HepG2 (cell line): ENCODE measurements around the gene LOC128125822.

ENCODE experiments used
- ATAC-seq: fragments of 200-7000 bp; cut with Tn5 transposase; 3 replicates; pipeline ENCODE4 v1.9.1; 2020; ENCODE audit warnings: mild to moderate bottlenecking, moderate library complexity
- BruUV-seq: library from RNA; stranded (reverse); fragments of 400-500 nt; replicated peaks from 2 replicates; lab custom pipeline; 2021; lab: Mats Ljungman, UMichigan
- CTCF ChIA-PET: fragments of 300-600 bp; formaldehyde crosslinking; extraction: SDS; loops from one replicate; lab custom pipeline; 2021; ENCODE audit warnings: low total read pairs, inconsistent platforms, low intra/inter-chr PET ratio; lab: Yijun Ruan, JAX
- POLR2A ChIA-PET: fragments of 350-600 bp; sonication (Branson Sonifier 250); formaldehyde crosslinking; loops from one replicate; lab custom pipeline; 2020; ENCODE audit warnings: antibody characterized with exemption, inconsistent platforms; lab: Yijun Ruan, JAX
- DNase-seq: peaks from one replicate; pipeline ENCODE4 v3.0.0-alpha.2; 2015; ENCODE audit warnings: low spot score
- FAIRE-seq: peaks from 3 replicates; lab custom pipeline; 2011; peaks lifted over from hg19 to GRCh38; lab: Jason Lieb, UNC
- H2AFZ ChIP-seq: one replicate; pipeline ENCODE4 v1.6.1; 2011; ENCODE audit warnings: low read length, inconsistent platforms
- H3K27ac ChIP-seq: fragments of 300-600 bp; 3 replicates; pipeline ENCODE4 v1.8.0; 2011; ENCODE audit warnings: mixed run types, mild to moderate bottlenecking, mixed read lengths, low read length, inconsistent platforms; ENCODE audit not compliant: insufficient read depth; ENCODE audit errors: extremely low read length
- H3K27me3 ChIP-seq, 2 experiments: fragments of 200-600 bp in 1 of 2; 2 replicates in 1 of 2; 3 replicates in 1 of 2; pipeline versions ENCODE4 v1.6.0 to v1.8.0; 2011; ENCODE audit warnings: low read length in 2 of 2, mild to moderate bottlenecking in 2 of 2, moderate library complexity in 2 of 2, inconsistent platforms in 1 of 2; ENCODE audit not compliant: insufficient read depth in 2 of 2, control insufficient read depth in 1 of 2
- H3K36me3 ChIP-seq, 2 experiments: fragments of 200-600 bp in 1 of 2; replicated peaks in 1 of 2; 2 replicates in 1 of 2; 3 replicates in 1 of 2; pipeline versions ENCODE4 v1.5.1 to v1.8.0; 2011; ENCODE audit warnings: low read length in 2 of 2, inconsistent platforms in 1 of 2; ENCODE audit not compliant: insufficient read depth in 2 of 2, control insufficient read depth in 1 of 2
- H3K4me1 ChIP-seq: 2 replicates; pipeline ENCODE4 v1.5.1; 2012; ENCODE audit warnings: low read length, inconsistent platforms; ENCODE audit not compliant: insufficient read depth
- H3K4me2 ChIP-seq: 2 replicates; pipeline ENCODE4 v1.6.0; 2011; ENCODE audit warnings: low read depth, low read length, inconsistent platforms
- H3K4me3 ChIP-seq, 3 experiments: fragments of 200-600 bp in 1 of 3; sonication (generic), shearing (Covaris generic) in 1 of 3; replicated peaks in 1 of 3; 2 replicates each; pipeline ENCODE4 v1.5.1; 2011 to 2016; ENCODE audit warnings: low read length in 3 of 3, inconsistent platforms in 2 of 3, low read depth in 2 of 3, mild to moderate bottlenecking in 2 of 3, control low read depth in 1 of 3, mixed read lengths in 1 of 3; ENCODE audit not compliant: insufficient read depth in 1 of 3
- H3K79me2 ChIP-seq: one replicate; pipeline ENCODE4 v1.6.1; 2011; ENCODE audit warnings: low read length, inconsistent platforms; ENCODE audit not compliant: insufficient read depth
- H3K9ac ChIP-seq: 2 replicates; pipeline ENCODE4 v1.6.0; 2011; ENCODE audit warnings: mild to moderate bottlenecking, low read depth, low read length, inconsistent platforms; ENCODE audit not compliant: insufficient read depth
- H3K9me3 ChIP-seq: 2 replicates; pipeline ENCODE4 v1.5.1; 2012; ENCODE audit warnings: mild to moderate bottlenecking, low read length
- H4K20me1 ChIP-seq: 2 replicates; pipeline ENCODE4 v1.6.0; 2011; ENCODE audit warnings: inconsistent platforms, mild to moderate bottlenecking, low read length, moderate library complexity; ENCODE audit not compliant: insufficient read depth
- GLI4 ChIP-seq: sonication (generic); formaldehyde crosslinking; IDR thresholded peaks from 2 replicates; pipeline ENCODE4 v1.5.1; 2020; ENCODE audit warnings: missing genetic modification reagents, mild to moderate bottlenecking, moderate library complexity, borderline replicate concordance
- HIVEP1 ChIP-seq: sonication (generic); formaldehyde crosslinking; IDR thresholded peaks from 2 replicates; pipeline ENCODE4 v1.4.0; 2020; ENCODE audit warnings: mild to moderate bottlenecking, missing genetic modification reagents
- MAF1 ChIP-seq: sonication (generic); formaldehyde crosslinking; IDR thresholded peaks from 2 replicates; pipeline ENCODE4 v1.5.0; 2020; ENCODE audit warnings: missing genetic modification reagents, borderline replicate concordance
- MAFG ChIP-seq: sonication (generic); formaldehyde crosslinking; IDR thresholded peaks from 2 replicates; pipeline ENCODE4 v1.5.1; 2020; ENCODE audit warnings: mild to moderate bottlenecking, missing genetic modification reagents
- MYC ChIP-seq: sonication (generic); formaldehyde crosslinking; IDR thresholded peaks from 2 replicates; pipeline ENCODE4 v1.9.0; 2021; ENCODE audit warnings: missing genetic modification reagents, borderline replicate concordance
- NFIC ChIP-seq: IDR thresholded peaks from 2 replicates; pipeline ENCODE4 v1.6.1; 2012; ENCODE audit warnings: mild to moderate bottlenecking, low read length, inconsistent platforms
- PAF1 ChIP-seq: IDR thresholded peaks from 2 replicates; pipeline ENCODE4 v1.6.1; 2016; ENCODE audit warnings: missing genetic modification reagents, missing compliant biosample characterization
- PHB2 ChIP-seq: fragments of 450-650 bp; IDR thresholded peaks from 2 replicates; pipeline ENCODE4 v1.6.1; 2018; ENCODE audit not compliant: partially characterized antibody
- RAD51 ChIP-seq: fragments of 450-650 bp; IDR thresholded peaks from 2 replicates; pipeline ENCODE4 v1.6.1; 2016; ENCODE audit warnings: borderline replicate concordance
- SAP130 ChIP-seq: IDR thresholded peaks from 2 replicates; pipeline ENCODE4 v1.6.1; 2016; ENCODE audit warnings: low read depth
- U2AF1 ChIP-seq: fragments of 200-400 bp; formaldehyde crosslinking; optimal IDR thresholded peaks from 2 replicates; pipeline ENCODE3; 2017; ENCODE audit warnings: mild to moderate bottlenecking, low read depth, low read length
- ZIK1 ChIP-seq: sonication (generic); formaldehyde crosslinking; IDR thresholded peaks from 2 replicates; pipeline ENCODE4 v1.5.0; 2020; ENCODE audit warnings: mild to moderate bottlenecking, low read depth, missing genetic modification reagents, borderline replicate concordance
- ZNF101 ChIP-seq: sonication (generic); formaldehyde crosslinking; IDR thresholded peaks from 2 replicates; pipeline ENCODE4 v1.4.0; 2020; ENCODE audit warnings: mild to moderate bottlenecking, low read depth, missing genetic modification reagents, borderline replicate concordance
- ZNF207 ChIP-seq: fragments of 450-650 bp; IDR thresholded peaks from 2 replicates; pipeline ENCODE4 v1.6.1; 2016; ENCODE audit warnings: antibody characterized with exemption, borderline replicate concordance
- ZNF3 ChIP-seq: IDR thresholded peaks from 2 replicates; pipeline ENCODE4 v1.7.0; 2017; ENCODE audit warnings: inconsistent platforms
- ZNF510 ChIP-seq: sonication (generic); formaldehyde crosslinking; IDR thresholded peaks from 2 replicates; pipeline ENCODE4 v1.4.0; 2020; ENCODE audit warnings: low read depth, mild to moderate bottlenecking, missing genetic modification reagents
- ZNF605 ChIP-seq: sonication (generic); formaldehyde crosslinking; IDR thresholded peaks from 2 replicates; pipeline ENCODE4 v1.8.0; 2022; ENCODE audit warnings: mild to moderate bottlenecking, missing genetic modification reagents
- ZNF766 ChIP-seq: sonication (generic); formaldehyde crosslinking; IDR thresholded peaks from 2 replicates; pipeline ENCODE4 v1.5.0; 2020; ENCODE audit warnings: missing genetic modification reagents, borderline replicate concordance
- ZSCAN30 ChIP-seq: sonication (generic); formaldehyde crosslinking; IDR thresholded peaks from 2 replicates; pipeline ENCODE4 v1.5.0; 2020; ENCODE audit warnings: mild to moderate bottlenecking, missing genetic modification reagents
- WGBS: methylation state at CpG from one replicate; pipeline ENCODE4 v1.1.6; 2017; ENCODE audit warnings: low lambda C conversion rate; 5-methylcytosine and 5-hydroxymethylcytosine counted together
- in situ Hi-C: cut with HindIII; loops from 2 replicates; pipeline ENCODE4 v1.10.0; 2017; ENCODE audit warnings: low pct_unique_long_range_greater_than_20kb; ENCODE audit not compliant: extremely low pct_ligation_motif_present
- intact Hi-C: fragments of 100-400 bp; cut with micrococcal nuclease; formaldehyde crosslinking; loops from one replicate; pipeline ENCODE4 v1.10.0; 2022; ENCODE audit not compliant: unreplicated experiment
- TF ChIP-seq, protein P1 (sequence below): sonication (generic); formaldehyde crosslinking; IDR thresholded peaks from 2 replicates; pipeline ENCODE4 v1.5.0; 2020; ENCODE audit warnings: missing genetic modification reagents
- TF ChIP-seq, protein P2 (sequence below), 2 experiments: fragments of 450-650 bp in 1 of 2; sonication (generic) in 1 of 2; formaldehyde crosslinking; IDR thresholded peaks; 2 replicates each; pipeline versions ENCODE4 v1.5.0 to v1.8.0; 2020 to 2022; ENCODE audit warnings: mild to moderate bottlenecking in 1 of 2, missing genetic modification reagents in 1 of 2
- TF ChIP-seq, protein P3 (sequence below): sonication (generic); formaldehyde crosslinking; IDR thresholded peaks from 2 replicates; pipeline ENCODE4 v1.5.1; 2020; ENCODE audit warnings: mild to moderate bottlenecking, missing genetic modification reagents, borderline replicate concordance

LOC128125822 gene

DNA sequence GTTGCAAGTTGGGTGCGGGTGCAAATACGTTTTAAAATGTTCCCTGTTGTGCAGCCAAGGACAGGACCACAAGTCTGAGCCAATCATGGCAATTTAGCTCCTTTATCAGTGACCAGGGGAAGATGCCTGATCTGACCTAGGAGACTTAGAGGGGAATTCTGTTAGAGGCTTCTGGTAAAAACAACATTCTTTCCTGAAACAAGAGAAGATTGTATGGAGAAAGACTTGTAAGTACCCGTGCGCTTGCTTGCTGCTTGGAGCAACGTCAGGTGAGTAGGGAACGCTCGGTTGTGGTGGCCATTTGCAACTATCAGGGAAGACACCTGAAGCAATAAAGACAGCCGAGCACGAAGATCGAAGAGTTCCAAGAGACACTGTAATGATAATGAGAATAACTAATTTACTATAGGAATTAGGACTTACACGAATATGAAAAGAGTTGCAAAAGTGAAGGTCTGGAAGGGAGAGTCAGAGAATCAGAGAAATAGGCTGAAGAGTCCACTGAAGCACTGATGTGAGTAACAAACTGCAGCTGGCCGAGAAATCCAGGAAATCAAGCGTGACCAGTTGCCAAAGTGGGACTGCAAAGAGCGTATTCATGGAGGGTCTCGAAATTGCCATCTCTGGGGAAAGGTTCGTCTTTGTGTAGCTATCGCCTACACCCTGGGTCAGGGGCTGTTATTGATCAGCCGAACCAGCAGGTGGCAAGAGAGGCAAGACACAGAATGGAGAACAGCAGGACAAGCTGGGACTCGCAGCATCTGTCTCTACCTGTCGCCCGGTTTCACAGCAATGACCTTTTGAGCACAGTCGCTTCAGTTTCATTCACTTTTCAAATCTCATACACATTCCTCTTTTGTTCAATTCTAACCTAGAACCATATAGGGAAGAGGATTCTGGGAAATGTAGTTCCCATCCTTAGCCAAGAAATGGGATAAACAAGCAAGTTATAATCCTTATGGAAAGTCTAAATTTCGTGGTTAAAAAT, 26.1 kb downstream of the LOC128125822 start:
- peak overlapping the region; percentile 70 for H3K9ac ChIP-seq
- H3K79me2 ChIP-seq = no peaks in the 10 kb centered on the region
- ChIA-PET POLR2A (interaction anchor here (0.9 to 2.1 kb wide), 12 partner anchors 13 to 251 kb away, joined by 3 to 12 read pairs (median 6); partner anchors contain the start of gene PHF3), CTCF (interaction anchor here (1.0 to 2.3 kb wide), 3 partner anchors 24 to 204 kb away, joined by 3 to 32 read pairs (median 5); no protein-coding TSS in a partner anchor)
- TSS peak; percentile 89 for BruUV-seq
- peak overlapping the region; percentile 97 for H3K4me2 ChIP-seq
- peak; percentile 99 for ATAC-seq
- intact Hi-C loops = loop anchor here (1.0 to 5.0 kb wide), 7 partner anchors 40 to 290 kb away; no protein-coding TSS in a partner anchor
- peak overlapping the region; percentile 93 for H2AFZ ChIP-seq
- peak overlapping the region; percentile 70 to 80 (median 73) for H3K4me3 ChIP-seq
- H3K9me3 ChIP-seq = no peaks in the 10 kb centered on the region
- 1% methylated on average over 23 of the region's 23 CpGs for WGBS
- peak overlapping the region; percentile 26 for H3K27ac ChIP-seq
- peak; percentile 82 for FAIRE-seq
- no peaks in the 10 kb centered on the region; a peak in 1 of 5 replicates for H3K27me3 ChIP-seq
- peak; percentile 88 for DNase-seq
- peaks cover 20% of the 10 kb centered on the region for H3K4me1 ChIP-seq
- H4K20me1 ChIP-seq = no peaks in the 10 kb centered on the region
- no peaks in the 10 kb centered on the region for H3K36me3 ChIP-seq
- in situ Hi-C loops = loop anchor here (5.0 kb wide), 1 partner anchor 164 kb away; no protein-coding TSS in a partner anchor
- TF ChIP-seq ZNF3 (no peak), HIVEP1 (CRISPR knock-in tag) (no peak), ZNF605 (no peak), PHB2 (no peak), NFIC (no peak), ZNF207 (no peak), ZNF101 (no peak), MYC (peak; percentile 51; the same call in 1 of the 2 replicates), MAF1 (no peak), SAP130 (peak; percentile 79), GLI4 (no peak), ZSCAN30 (CRISPR knock-in tag) (no peak), ZIK1 (no peak), U2AF1 (no peak), RAD51 (no peak), ZNF766 (CRISPR knock-in tag) (peak; percentile 75; the same call in 1 of the 2 replicates), MAFG (no peak), ZNF510 (CRISPR knock-in tag) (no peak), PAF1 (CRISPR knock-in tag) (no peak)
- TF ChIP-seq, protein P1, sequence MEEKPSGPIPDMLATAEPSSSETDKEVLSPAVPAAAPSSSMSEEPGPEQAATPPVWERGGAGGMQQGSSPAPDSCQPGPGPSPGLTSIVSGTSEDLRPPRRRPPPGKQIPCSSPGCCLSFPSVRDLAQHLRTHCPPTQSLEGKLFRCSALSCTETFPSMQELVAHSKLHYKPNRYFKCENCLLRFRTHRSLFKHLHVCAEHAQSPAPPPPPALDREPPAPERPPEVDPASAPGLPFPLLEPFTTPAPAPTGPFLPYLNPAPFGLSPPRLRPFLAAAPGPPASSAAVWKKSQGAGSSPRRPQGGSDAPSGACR = no peak
- TF ChIP-seq, protein P2, sequence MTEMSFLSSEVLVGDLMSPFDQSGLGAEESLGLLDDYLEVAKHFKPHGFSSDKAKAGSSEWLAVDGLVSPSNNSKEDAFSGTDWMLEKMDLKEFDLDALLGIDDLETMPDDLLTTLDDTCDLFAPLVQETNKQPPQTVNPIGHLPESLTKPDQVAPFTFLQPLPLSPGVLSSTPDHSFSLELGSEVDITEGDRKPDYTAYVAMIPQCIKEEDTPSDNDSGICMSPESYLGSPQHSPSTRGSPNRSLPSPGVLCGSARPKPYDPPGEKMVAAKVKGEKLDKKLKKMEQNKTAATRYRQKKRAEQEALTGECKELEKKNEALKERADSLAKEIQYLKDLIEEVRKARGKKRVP (CRISPR knock-in tag; IDR thresholded peaks at IDR 0.05) = peak in 1 of 2 experiments; percentile 34; a peak in 1 of 4 replicates
- TF ChIP-seq, protein P3, sequence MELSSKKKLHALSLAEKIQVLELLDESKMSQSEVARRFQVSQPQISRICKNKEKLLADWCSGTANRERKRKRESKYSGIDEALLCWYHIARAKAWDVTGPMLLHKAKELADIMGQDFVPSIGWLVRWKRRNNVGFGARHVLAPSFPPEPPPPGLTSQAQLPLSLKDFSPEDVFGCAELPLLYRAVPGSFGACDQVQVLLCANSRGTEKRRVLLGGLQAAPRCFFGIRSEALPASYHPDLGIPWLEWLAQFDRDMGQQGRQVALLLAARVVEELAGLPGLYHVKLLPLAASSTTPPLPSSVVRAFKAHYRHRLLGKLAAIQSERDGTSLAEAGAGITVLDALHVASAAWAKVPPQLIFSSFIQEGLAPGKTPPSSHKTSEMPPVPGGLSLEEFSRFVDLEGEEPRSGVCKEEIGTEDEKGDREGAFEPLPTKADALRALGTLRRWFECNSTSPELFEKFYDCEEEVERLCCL (CRISPR knock-in tag) = no peak
